HG03565 (cell line): ENCODE data around the gene SYT1.
"Not testable (repeated sequence)": the region's sequence is repeated elsewhere in the genome, so short reads cannot be mapped to it uniquely, and the experiment has no call there.

Source experiments
- ATAC-seq: cut with Tn5 transposase; IDR thresholded peaks from one replicate; pipeline ENCODE4 v1.9.1; 2021; ENCODE audit warnings: mild to moderate bottlenecking, moderate library complexity; ENCODE audit not compliant: unreplicated experiment

The SYT1 gene

DNA sequence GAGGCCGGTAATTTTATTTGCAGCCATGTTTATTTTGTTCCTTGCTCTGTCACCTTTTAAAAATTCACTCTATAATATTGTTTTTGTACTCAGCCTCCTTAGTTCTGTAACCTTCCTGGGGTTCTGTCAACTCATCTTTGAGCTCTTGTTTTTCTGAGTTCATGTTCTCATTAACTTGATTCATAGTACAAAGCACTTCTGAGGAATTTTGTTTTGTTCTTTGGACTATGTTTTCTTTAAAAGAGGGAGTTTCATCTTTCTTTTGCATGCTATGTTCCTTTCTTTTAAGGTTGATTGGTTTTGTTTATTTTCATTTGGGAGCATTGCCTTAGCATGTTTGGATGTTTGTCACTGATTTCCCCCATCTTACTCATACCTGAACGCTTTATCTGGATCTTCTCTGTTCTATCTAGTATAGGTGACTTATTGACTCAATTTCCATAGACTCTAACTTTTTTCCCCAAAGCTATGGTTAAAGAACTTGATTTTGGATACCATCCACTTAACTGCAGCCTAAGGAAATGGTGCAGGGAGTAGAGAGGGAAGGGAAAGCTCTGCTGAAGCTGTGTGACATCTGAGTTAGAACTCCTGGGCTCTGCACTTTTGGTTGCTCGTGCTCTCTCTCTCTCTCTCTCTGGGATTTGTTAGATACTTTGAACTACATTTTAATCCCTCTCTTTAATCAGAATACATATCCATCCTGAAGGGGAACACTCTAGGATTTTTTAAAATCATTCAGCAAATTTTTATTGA lies 557.7 kb downstream of the SYT1 start:
- ATAC-seq, result no peak

- no peak for ATAC-seq
Measured at GRCh38 chr12:79423560-79423959, 559.0 kb downstream of the SYT1 start.

DNA sequence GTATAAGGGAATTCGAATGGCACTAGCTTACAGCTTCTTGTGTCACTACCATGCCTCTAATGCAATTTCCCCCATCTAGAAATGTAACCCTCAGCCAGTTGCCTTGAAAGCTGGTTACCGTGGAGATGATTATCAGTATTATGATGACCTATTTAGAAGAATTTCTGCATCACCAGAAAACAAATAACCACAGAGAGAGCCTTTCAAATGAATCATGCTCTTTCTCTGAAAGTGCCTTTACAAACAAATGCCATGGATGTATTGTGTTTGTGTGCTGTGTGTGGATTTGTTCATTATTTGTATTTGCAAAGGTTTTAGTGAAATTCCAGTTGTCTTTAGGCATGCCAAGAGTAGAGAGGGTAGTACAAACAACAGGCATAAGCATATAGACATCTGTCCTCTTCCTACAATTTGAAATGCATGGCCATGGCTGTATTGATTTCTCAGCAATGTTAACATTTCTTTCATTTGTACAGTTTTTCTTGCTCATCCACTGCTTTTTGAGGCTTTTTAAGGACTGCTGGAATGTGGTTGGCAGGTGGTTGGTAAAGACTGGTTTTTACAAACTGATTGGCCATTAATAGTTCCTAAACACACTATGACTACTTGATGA lies 559.6 kb downstream of the SYT1 start:
- no peak for ATAC-seq

DNA sequence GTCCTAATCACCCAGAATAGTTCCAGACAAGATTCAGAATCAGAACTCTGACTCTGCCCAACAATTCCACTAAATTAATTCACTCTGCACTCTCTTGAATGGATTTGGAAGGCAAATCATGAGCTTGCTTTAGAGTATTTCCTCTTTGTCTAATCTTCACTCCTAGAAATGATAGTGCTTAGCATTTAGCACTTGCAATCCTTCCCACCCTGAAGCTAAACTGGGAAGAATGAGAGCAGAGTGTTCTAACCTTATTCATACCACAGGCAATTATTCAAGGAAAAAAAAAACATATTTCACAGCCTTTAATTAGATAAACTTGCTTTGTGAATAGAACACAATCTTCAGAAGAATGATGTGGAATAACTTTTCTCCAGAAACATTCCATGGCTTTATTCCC lies 561.5 kb downstream of the SYT1 start:
- ATAC-seq, result no peak

DNA sequence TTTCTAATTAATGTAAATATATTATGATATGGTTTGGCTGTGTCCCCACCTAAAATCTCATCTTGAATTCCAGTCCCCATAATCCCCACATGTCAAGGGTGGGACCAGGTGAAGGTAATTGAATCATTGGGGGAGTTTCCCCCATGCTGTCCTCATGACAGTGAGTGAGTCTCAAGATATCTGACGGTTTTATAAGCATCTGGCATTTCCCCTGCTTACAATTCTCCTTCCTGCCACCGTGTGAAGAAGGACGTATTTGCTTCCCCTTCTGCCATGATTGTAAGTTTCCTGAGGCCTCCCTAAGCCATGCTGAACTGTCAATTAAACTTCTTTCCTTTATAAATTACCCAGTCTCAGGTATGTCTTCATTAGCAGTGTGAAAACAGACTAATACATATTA lies 562.2 kb downstream of the SYT1 start:
- not testable (repeated sequence) for ATAC-seq

DNA sequence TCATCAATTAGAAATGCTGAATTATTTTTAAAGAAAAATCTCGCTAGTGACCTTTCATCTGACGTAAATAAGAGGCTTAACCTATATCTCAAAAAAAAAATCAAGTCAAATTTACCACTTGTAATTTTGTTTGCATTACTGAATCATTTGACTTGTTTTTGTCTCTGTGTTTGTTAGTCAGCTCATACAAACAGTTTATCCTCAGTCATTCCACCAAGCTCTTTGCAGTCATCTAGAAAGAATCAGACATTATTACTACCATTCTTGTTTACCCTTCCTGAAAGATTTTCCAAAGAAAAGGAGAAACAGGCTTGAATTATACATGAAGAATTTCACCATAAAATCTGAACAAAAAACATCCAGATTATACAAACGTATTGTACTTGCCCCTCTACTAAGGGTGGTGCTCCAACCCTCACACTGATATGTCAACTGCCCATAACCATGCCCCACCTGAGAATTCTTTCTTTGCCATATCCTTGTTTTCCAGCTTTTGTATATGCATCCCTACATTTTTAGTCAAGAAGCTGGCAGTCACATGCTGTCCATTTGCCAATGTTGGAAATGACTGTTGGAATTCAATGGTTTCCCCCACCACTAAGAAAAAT lies 569.0 kb downstream of the SYT1 start:
- ATAC-seq, result no peak

GRCh38 chr12:79434561-79434960 lies 570.0 kb downstream of the SYT1 start:
- no peak for ATAC-seq

DNA sequence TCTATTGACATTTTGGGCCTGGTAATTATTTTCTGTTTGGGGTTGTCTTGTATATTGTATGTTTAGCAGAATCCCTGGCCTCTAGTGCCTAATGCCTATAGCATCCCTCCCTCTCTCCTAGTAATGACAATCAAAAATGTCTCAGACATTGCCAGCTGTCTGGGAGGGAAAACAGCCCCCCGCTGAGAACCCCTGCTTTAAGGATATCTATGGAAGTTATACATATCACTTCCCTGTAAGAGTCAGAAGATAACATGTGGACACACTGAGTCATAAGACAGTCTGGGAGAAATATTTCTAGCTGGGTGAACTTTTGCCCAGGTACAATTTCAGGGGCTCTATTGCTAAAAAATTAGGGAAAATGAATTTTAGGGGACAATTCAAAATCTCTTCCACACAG lies 571.2 kb downstream of the SYT1 start:
- no peak for ATAC-seq

GRCh38 chr12:79438480-79439174 lies 574.1 kb downstream of the SYT1 start:
- ATAC-seq, result no peak

DNA sequence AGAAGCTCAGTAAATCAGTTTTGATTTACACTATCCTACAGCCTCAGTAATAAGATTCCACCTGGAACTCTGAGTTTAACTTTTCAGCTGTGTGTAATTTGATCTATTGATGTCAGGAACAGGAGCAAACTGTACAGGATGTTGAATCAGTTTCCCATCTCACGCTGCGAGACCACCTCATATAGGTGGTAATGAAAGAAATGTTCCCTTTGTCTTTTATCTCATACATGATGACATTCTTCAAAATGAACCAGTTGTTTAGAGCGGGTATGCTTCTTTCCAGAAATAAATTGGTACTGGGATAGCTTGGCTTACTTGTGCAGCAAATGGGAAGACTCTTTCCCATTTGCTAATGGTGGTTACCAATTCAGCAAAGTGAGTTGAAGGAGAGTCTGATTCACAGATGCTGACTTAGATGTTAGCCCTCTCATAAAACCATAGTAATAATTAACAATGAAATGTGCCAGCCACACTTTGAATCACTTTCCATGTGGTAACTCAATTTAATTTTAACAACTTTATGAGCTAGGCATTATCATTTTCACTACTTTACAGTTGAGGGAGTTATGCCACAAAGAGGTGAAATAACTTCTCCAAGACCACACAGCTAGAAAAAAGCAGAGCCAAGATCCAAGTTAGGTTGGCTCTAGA lies 574.7 kb downstream of the SYT1 start:
- ATAC-seq, result no peak

- no peak for ATAC-seq
Measured at GRCh38 chr12:79441534-79441933, 577.0 kb downstream of the SYT1 start.

GRCh38 chr12:79442396-79442795 lies 577.8 kb downstream of the SYT1 start:
- no peak for ATAC-seq

DNA sequence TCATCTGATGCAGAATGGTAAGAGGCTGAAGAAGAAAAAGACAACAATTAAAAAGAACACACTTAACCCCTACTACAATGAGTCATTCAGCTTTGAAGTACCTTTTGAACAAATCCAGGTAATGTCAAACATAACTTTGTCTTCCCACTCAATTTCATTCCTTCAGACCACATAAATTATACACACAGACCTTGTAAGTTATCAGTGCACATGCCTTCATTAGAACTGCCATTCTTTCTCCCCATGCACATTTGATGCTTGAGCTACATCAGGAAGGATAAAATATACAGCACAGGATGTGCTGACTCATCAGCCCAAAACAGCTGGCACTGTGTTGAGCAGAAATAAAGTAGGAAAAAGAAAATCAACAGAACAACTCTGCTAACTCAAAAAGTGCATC lies 579.5 kb downstream of the SYT1 start:
- ATAC-seq, result no peak

DNA sequence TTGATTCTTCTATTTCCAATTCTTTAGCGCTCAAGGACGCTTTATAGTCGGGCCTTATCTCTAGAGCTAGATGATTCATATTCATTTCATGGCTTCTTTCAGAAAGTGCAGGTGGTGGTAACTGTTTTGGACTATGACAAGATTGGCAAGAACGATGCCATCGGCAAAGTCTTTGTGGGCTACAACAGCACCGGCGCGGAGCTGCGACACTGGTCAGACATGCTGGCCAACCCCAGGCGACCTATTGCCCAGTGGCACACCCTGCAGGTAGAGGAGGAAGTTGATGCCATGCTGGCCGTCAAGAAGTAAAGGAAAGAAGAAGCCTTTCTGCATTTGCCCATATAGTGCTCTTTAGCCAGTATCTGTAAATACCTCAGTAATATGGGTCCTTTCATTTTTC lies 584.2 kb downstream of the SYT1 start:
- ATAC-seq, result no peak

DNA sequence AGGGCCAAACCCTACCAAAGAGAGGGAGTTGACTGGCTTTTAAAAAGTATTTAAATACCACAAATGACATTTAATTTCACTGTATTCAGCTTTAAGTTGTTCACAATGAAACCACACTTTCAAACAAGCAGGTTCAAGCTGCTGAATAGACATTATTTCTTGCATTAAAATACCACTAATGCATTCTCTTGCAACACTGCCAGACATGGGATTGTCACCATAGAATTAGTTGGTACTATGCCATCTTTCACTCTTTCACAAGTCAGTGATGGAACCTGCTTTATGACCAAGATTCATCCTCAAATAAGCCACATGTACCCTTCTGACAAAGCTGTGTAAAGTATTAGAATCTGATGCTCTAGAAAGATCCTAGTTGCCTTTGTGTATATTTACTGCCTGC lies 586.8 kb downstream of the SYT1 start:
- no peak for ATAC-seq

DNA sequence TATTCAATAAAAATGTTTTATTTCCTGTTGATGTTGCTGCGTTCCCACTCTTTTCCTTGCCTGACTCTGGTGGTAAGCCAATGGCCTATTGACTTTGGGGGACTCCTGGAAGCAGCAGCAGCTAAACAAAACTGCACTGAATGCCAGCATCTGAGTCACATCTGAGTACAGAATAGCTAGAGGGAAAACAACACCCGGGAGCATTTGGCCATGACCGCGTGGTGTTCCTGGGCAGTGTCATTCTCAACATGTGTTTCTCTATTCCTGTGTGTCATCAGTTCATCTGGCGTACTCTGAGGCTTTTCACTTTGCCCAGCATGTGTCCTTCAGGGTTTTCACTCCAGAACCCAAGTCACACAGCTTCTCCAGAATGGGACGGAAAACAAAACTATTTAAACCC lies 587.4 kb downstream of the SYT1 start:
- no peak for ATAC-seq

GRCh38 chr12:79452906-79453305 lies 588.3 kb downstream of the SYT1 start:
- ATAC-seq, result no peak

DNA sequence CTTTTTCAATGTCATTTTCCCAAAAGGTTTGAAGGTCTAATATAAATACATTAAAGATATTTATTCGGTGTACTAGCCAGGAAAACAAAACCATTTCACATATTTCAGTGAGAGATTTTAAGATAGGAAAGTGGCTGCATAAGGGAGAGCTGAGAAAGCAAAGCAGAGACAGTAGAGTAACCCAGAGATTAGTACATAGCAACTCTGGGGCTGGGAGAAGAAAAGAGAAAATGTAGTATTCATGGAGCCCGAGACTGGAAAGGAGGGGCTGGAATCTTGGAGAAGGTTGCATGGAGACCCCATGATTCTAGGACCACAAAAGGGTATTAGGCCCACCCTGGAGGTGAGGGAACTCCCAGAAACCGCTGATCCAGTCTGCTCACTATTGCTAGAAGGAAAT lies 589.2 kb downstream of the SYT1 start:
- no peak for ATAC-seq

DNA sequence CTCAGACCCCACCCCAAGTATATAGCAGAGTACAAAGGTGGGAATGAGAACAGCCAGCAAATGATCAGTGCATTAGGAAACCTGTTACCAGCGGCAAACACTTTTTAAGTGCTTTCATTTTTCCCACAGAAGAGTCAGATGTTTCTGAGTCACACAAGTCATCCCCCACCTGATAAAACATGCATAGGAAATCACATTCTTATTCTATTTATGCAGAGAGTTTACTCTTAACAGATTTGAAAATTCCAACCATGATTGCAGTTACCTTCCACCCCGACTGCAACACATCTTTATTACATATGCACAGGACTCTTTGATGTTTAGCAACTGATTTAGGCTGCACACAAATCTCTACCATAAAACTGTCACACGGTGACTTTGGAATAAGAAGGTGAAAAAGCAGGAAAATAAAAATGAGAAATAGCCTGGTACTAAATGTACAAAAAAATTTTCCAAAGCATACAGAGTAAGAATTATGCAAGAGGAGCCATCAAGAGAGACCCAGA lies 589.8 kb downstream of the SYT1 start:
- ATAC-seq, result no peak

- ATAC-seq, result no peak
Measured at GRCh38 chr12:79455286-79455685, 590.7 kb downstream of the SYT1 start.

GRCh38 chr12:79482323-79482722 lies 617.7 kb downstream of the SYT1 start:
- no peak for ATAC-seq
